HG02852 (cell line): ENCODE measurements around the gene EEF1B2.
"Not testable (repeated sequence)": the region's sequence is repeated elsewhere in the genome, so short reads cannot be mapped to it uniquely, and the experiment has no call there.

Experiments used
- ATAC-seq: cut with Tn5 transposase; IDR thresholded peaks from one replicate; pipeline ENCODE4 v1.9.1; 2021; ENCODE audit warnings: mild to moderate bottlenecking, moderate library complexity; ENCODE audit not compliant: unreplicated experiment

Gene EEF1B2

GRCh38 chr2:206159346-206160124, at the start of gene EEF1B2, which contains the start of gene NDUFS1:
TSS of gene EEF1B2 (plus strand) at chr2:206159895. CDS start at chr2:206159980, 85 bp downstream.
TSS of gene NDUFS1 (minus strand) at chr2:206159444. CDS start at chr2:206153678, 5,766 bp downstream.
- peak; percentile 89 for ATAC-seq

GRCh38 chr2:206112108-206112507, 47.6 kb upstream of the EEF1B2 start:
- ATAC-seq, result no peak

DNA sequence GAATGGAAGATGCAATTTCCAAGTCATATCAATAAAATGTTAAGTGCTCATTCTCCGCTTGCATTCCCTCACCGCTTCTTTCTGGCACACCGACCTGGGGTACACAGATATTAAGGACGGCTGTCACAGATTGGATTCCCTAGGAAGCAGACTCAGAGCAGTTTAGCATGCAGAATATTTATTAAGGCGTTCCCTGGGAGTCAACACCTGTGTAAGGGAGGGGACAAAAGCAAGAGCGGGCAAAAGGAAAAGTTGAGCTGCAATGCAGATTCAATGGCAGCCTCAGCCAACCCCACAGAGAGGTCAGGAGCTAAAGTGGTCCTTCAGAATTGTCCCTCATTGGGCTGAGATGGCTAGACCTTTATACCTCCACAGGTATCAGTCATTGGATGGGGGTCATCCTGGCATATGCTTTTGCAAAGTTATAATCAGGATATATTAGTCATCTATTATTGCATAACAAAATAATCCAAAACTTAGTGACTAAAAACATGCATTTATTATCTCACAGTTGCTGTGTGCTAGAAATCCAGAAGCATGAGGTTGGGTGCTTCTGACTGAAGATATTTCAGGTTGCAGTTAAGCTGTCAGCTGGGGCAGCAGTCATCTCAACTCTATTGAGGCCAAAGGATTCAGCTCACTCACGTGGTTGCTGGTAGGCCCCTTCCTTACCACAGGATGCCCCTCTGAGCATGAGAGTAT, 46.7 kb upstream of the EEF1B2 start:
- ATAC-seq, result no peak

- ATAC-seq, result no peak
These were observed 44.6 kb upstream of the EEF1B2 start for GRCh38 chr2:206115026-206115578.

DNA sequence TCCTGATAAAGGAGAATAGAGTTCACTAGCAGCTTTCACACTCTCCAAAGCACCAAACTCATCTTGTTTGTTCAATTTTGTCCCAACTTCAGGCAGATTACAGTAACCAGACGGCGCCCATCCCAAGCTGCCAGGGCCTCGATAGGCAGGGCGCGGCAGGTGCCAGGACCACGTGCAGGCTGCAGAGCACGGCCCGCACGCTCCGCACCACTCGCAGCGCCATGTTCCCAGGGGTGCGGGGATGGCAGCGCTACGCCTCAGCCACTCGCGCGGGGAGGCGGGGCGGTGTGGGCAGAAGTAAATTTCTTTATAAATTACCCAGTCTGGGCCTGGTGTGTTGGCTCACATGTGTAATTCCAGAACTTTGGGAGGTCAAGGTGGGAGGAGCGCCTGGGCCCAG, 43.4 kb upstream of the EEF1B2 start:
- no peak for ATAC-seq

DNA sequence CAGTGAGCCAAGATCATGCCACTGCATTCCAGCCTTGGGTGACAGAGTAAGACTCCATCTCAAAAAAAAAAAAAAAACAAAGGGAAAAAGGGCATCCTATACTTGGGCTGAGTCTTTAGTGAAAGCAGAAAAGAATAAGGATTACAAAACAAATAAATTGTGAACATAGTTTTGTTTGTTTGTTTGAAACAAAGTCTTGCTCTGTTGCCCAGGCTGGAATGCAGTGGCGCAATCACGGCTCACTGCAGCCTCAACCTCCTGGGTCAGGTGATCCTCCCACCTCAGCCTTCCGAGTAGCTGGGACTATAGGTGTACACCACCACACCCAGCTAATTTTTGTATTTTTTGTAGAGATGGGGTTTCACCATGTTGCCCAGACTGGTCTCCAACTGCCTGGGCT, 37.1 kb upstream of the EEF1B2 start:
- not testable (repeated sequence) for ATAC-seq

DNA sequence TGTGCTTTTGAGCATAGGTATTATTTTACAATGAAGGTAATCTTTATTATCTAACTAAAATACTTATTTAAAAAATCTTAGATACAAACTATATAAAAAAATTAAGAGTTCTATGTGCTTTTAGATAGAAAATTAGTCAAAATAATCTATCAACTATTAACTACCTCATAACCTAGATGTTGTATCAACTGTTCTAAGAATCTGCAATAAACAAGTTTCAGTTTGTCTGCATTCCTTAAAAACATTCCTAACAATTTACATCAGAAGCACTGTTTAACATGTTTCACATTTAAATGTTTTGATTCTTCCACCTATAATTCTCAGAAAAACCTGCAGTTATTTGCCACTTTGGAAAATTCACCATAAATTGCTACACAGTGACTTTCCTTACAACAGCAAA, 33.8 kb upstream of the EEF1B2 start:
- no peak for ATAC-seq

DNA sequence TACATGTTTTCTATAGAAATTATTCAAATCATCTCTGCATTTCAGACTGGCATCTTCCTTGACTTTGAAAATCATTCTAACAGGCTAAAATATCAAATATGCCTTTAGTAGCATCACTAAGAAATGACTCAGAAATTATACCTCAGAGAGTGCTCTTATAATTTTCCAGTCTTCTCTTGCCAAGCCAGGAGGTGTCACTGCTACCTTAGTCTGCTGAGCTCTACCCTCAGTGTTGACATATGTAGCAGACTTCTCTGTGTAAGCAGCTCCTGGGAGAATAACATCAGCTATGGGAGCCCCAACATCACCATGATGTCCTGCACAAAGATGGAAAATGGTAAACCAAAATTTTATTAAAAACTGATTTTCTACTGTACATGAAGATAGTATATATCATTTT, 32.0 kb upstream of the EEF1B2 start:
- no peak for ATAC-seq

GRCh38 chr2:206143451-206143850, 16.2 kb upstream of the EEF1B2 start:
- no peak for ATAC-seq

GRCh38 chr2:206144383-206144782, 15.3 kb upstream of the EEF1B2 start:
- no peak for ATAC-seq

GRCh38 chr2:206145665-206146064, 14.0 kb upstream of the EEF1B2 start:
- ATAC-seq, result no peak

GRCh38 chr2:206149330-206149729, 10.4 kb upstream of the EEF1B2 start:
- no peak for ATAC-seq

GRCh38 chr2:206150168-206150567, 9.5 kb upstream of the EEF1B2 start:
- no peak for ATAC-seq

DNA sequence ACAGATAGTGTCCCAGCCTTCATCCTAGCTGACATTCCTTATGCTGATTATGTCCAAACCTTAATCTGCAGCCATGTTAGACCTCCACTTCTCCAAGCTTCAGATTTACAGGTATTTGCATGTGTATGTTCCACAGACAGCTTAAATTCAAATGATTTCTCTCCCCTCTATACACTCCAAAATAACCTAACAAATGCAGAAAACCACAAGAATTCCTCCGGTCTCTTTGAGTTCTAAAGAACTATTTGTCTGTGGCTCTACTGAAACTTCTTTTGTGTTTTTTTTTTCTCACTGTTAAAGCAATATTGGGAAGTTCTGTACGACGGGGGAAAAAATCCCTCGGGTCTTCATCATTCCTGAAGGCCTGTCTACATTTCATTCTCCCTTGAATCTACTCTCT, 9.1 kb upstream of the EEF1B2 start:
- ATAC-seq, result no peak

GRCh38 chr2:206154197-206154596, 5.5 kb upstream of the EEF1B2 start:
- ATAC-seq, result no peak

DNA sequence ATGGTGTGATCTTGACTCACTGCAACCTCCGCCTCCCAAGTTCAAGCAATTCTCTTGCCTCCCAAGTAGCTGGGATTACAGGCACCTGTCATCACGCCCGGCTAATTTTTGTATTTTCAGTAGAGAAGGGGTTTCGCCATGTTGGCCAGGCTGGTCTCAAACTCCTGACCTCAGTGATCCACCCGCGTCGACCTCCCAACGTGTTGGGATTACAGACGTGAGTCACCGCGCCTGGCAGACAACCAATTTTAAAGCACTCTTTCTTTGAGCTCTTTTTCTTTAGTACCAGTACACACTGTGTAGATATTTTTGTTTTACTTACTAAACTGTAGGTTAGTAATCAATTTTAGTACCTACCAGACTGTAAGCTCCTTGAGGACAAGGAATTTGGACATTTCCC, 2.7 kb upstream of the EEF1B2 start:
- not testable (repeated sequence) for ATAC-seq

DNA sequence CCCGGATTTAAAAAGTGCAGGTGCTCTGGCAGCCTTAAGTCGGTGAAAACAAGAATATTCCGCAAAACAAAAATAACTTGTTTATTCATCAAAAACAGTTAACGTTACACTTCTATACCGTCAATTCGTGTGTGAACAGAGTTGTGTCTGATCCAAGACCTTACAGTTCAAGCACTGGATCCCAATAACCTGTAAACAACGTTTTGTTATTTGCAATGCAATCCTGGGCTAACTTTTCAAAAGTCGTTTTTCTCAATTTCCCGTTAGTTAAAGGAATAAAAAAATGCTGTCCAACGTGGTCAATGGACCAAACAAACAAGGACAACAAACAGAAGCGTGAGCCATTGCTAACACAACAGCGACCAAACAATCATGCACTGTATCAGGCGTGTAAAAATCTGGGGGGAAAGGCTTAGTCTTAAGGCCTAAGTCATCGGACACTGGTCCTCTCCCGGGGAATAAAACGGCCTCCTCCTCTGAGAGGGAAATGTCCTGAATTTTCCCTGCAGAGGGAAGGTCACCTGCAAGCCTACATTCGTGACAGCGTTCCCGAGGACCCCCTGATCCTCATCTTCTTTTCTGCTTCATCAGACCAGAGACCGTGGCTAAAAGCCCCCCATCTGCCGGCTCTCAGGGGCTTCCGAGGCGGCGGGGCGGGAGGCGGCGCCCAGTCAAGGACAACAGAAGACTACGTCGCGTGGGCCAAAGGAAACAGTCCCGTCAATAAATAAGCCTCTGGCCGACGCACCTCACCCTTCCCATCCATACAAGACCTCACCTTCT, 941 bp upstream of the EEF1B2 start:
- ATAC-seq, result peak; percentile 14

GRCh38 chr2:206160125-206160806, 571 bp downstream of the EEF1B2 start:
- ATAC-seq, result peak; percentile 48

DNA sequence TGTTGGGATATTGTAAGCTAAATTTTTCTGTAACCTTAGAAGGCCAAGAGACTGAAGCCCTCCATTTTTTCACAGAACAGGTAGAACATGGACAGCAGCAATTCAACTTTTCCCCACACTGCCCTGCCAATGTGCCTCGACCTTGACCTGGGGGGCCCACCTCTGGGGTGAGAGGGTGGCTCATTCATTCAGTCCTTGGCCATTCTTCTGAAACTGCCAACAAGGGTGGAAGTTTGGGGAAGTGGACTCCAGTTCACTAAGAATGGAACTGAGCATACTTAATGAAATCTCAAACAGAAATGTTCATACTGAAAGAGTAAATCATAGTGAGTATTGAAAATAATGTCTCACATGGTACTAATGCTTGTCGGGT, 1.1 kb downstream of the EEF1B2 start:
- no peak for ATAC-seq

GRCh38 chr2:206162401-206162800, 2.7 kb downstream of the EEF1B2 start:
- not testable (repeated sequence) for ATAC-seq
